ENCODE data around the gene HAUS2. TPM values are rescaled to one million over a fixed set of nuclear protein-coding genes. Genes with fewer than 3 reads are reported as not detected.
A peak's percentile ranks its signal among the peaks of the same experiment; 100 is the strongest.

The HAUS2 gene
- polyA plus RNA-seq (2011; rRNA removed) (29.7 and 31.0 TPM in 2 replicates), polyA plus RNA-seq (2017; fragmentation: RNase III; extraction: RNeasy Plus Mini Kit Qiagen cat#74134 plus additional on column Dnase treatment) (13.3 to 16.3 TPM (median 15.7 TPM) in 3 replicates), polyA minus RNA-seq (2011; rRNA and poly(A)+ RNA removed) (6.7 and 7.1 TPM in 2 replicates)
- polyA plus RNA-seq (2012; cell fraction: cytosol; rRNA removed): 10.3 and 10.4 TPM in 2 replicates
- polyA plus RNA-seq (2012; cell fraction: nucleus; rRNA removed): 3.7 and 6.2 TPM in 2 replicates

DNA sequence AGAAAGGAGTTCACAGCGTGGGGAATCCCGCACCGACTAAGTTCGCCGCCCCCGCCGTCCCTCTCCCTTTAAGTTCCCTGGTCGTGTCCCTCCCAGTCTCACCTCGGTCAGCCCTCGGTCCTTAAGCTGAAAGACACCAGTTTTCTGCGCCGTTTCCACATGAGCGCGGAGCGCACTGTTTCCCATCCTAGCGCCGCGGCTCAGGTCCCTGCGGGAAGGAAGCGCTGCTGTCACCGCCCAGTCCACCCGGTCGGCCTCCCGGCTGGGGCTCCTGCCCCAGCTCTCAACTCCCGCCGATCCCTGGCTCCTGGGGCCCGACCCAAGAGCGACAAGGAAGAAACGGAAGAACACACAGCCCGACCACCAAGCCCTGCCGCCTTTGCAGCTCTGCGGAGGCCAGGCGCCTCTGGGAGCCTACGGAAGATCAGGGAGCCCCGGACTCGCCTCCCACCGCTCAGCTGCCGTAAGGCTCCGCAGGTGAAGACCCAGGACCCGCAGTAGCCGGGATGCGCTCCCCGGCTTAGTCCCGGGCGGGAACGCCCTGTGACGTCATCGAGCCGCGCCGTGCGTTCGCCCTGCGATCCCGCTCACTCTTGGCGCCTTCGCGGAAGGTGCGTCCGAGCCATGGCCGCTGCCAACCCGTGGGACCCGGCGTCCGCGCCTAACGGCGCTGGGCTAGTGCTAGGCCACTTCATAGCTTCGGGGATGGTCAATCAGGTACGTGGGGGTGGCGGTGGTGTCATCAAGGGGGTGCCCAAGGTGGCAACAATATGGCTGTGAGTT is at the start of gene HAUS2, which contains the start of gene LRRC57:
Gene HAUS2, plus strand, starts transcription at position 590 of the 783 bp plus-strand sequence. Its CDS starts 35 bp downstream, at position 625.
Gene LRRC57, minus strand, starts transcription at position 545 of the 783 bp plus-strand sequence. Its CDS starts 359 bp downstream, at position 186.
- TF ChIP-seq GATA3 (IDR thresholded peaks at IDR 0.05; ENCODE audit: borderline replicate concordance) (0 out of 2 replicates have a peak, but pooled peaks have one; percentile 11), HOXA7 (CRISPR knock-in tag; IDR thresholded peaks at IDR 0.05) (no peak), KDM5A (IDR thresholded peaks at IDR 0.05) (peak; percentile 78; the same call in 1 of the 2 replicates), ZFP36 (IDR thresholded peaks at IDR 0.05; ENCODE audit: borderline replicate concordance, partially characterized antibody) (no peak), JUN (IDR thresholded peaks at IDR 0.05) (peak in 1 of 2 experiments; percentile 72; a peak in 2 of 5 replicates), RFX5 (IDR thresholded peaks at IDR 0.05) (0 out of 2 replicates have a peak, but pooled peaks have one; percentile 28), RAD21 (conservative IDR thresholded peaks at IDR 0.05 in 1 of 2, IDR thresholded peaks at IDR 0.05 in 1 of 2) (no peak), POLR2A (IDR thresholded peaks at IDR 0.05; ENCODE audit: low read length) (peak; percentile 92), HOXB13 (CRISPR knock-in tag; IDR thresholded peaks at IDR 0.05; ENCODE audit: low read depth) (no peak), PHF8 (IDR thresholded peaks at IDR 0.05; ENCODE audit: borderline replicate concordance, low read depth) (peak; percentile 81), FOSL2 (IDR thresholded peaks at IDR 0.05) (no peak), FOSL2 (CRISPR knock-in tag; IDR thresholded peaks at IDR 0.05) (peak; percentile 56; the same call in 1 of the 2 replicates)
- TF ChIP-seq, protein P1, sequence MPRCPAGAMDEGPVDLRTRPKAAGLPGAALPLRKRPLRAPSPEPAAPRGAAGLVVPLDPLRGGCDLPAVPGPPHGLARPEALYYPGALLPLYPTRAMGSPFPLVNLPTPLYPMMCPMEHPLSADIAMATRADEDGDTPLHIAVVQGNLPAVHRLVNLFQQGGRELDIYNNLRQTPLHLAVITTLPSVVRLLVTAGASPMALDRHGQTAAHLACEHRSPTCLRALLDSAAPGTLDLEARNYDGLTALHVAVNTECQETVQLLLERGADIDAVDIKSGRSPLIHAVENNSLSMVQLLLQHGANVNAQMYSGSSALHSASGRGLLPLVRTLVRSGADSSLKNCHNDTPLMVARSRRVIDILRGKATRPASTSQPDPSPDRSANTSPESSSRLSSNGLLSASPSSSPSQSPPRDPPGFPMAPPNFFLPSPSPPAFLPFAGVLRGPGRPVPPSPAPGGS (IDR thresholded peaks at IDR 0.05): peak; percentile 87
- TF ChIP-seq, protein P2, sequence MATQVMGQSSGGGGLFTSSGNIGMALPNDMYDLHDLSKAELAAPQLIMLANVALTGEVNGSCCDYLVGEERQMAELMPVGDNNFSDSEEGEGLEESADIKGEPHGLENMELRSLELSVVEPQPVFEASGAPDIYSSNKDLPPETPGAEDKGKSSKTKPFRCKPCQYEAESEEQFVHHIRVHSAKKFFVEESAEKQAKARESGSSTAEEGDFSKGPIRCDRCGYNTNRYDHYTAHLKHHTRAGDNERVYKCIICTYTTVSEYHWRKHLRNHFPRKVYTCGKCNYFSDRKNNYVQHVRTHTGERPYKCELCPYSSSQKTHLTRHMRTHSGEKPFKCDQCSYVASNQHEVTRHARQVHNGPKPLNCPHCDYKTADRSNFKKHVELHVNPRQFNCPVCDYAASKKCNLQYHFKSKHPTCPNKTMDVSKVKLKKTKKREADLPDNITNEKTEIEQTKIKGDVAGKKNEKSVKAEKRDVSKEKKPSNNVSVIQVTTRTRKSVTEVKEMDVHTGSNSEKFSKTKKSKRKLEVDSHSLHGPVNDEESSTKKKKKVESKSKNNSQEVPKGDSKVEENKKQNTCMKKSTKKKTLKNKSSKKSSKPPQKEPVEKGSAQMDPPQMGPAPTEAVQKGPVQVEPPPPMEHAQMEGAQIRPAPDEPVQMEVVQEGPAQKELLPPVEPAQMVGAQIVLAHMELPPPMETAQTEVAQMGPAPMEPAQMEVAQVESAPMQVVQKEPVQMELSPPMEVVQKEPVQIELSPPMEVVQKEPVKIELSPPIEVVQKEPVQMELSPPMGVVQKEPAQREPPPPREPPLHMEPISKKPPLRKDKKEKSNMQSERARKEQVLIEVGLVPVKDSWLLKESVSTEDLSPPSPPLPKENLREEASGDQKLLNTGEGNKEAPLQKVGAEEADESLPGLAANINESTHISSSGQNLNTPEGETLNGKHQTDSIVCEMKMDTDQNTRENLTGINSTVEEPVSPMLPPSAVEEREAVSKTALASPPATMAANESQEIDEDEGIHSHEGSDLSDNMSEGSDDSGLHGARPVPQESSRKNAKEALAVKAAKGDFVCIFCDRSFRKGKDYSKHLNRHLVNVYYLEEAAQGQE (IDR thresholded peaks at IDR 0.05): no peak
- TF ChIP-seq, protein P3, sequence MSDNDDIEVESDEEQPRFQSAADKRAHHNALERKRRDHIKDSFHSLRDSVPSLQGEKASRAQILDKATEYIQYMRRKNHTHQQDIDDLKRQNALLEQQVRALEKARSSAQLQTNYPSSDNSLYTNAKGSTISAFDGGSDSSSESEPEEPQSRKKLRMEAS (IDR thresholded peaks at IDR 0.05): peak; percentile 44; the same call in 1 of the 2 replicates
- TF ChIP-seq, protein P4, sequence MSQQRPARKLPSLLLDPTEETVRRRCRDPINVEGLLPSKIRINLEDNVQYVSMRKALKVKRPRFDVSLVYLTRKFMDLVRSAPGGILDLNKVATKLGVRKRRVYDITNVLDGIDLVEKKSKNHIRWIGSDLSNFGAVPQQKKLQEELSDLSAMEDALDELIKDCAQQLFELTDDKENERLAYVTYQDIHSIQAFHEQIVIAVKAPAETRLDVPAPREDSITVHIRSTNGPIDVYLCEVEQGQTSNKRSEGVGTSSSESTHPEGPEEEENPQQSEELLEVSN (IDR thresholded peaks at IDR 0.05; ENCODE audit: borderline replicate concordance, low read depth): peak; percentile 36; the same call in 1 of the 2 replicates
- 5% methylated on average over 12 of the region's 71 CpGs for WGBS (ENCODE audit: missing lambda C conversion rate)
- CTCF ChIA-PET: interaction anchor here (0.5 to 1.5 kb wide), 4 partner anchors 34 to 378 kb away, joined by 3 to 4 read pairs (median 4); no protein-coding TSS in a partner anchor
- peaks cover 16% of the 10 kb centered on the region; the same call in 2 of the 3 replicates for H3K4me1 ChIP-seq
- H3K9me3 ChIP-seq: no peaks in the 10 kb centered on the region
- FAIRE-seq: no peak
- ATAC-seq: peak; percentile 89 to 95
- peak; percentile 79 to 88 for DNase-seq (ENCODE audit: low read depth in 1 of 2, low spot score in 1 of 2)
- H3K4me2 ChIP-seq: peak within 1 kb of the TSS; percentile 88
- POLR2A ChIA-PET: interaction anchor here (0.5 to 1.5 kb wide), 5 partner anchors 27 to 275 kb away, joined by 3 to 5 read pairs (median 4); partner anchors contain the start of genes GANC, STARD9, TMEM87A and ZNF106
- H3K27ac ChIP-seq: peak within 1 kb of the TSS; percentile 86 to 98
- H3K4me3 ChIP-seq: peak within 1 kb of the TSS; percentile 77

All from A549 (cell line).